Stimulated activated CD4-positive, alpha-beta T cell treated with anti-CD3 and anti-CD28 coated beads, Interleukin-1b, Interleukin-23, amount 100 ng/mL, for 24 hours (primary cell): ENCODE data around the gene HACD4.
"Not testable (repeated sequence)": the region's sequence is repeated elsewhere in the genome, so short reads cannot be mapped to it uniquely, and the experiment has no call there.

Experiments
- DNase-seq, 4 experiments: peaks; one replicate each; pipeline ENCODE4 v3.0.0-alpha.2; 2020; ENCODE audit warnings: low read depth in 4 of 4, low spot score in 1 of 4

HACD4 gene

DNA sequence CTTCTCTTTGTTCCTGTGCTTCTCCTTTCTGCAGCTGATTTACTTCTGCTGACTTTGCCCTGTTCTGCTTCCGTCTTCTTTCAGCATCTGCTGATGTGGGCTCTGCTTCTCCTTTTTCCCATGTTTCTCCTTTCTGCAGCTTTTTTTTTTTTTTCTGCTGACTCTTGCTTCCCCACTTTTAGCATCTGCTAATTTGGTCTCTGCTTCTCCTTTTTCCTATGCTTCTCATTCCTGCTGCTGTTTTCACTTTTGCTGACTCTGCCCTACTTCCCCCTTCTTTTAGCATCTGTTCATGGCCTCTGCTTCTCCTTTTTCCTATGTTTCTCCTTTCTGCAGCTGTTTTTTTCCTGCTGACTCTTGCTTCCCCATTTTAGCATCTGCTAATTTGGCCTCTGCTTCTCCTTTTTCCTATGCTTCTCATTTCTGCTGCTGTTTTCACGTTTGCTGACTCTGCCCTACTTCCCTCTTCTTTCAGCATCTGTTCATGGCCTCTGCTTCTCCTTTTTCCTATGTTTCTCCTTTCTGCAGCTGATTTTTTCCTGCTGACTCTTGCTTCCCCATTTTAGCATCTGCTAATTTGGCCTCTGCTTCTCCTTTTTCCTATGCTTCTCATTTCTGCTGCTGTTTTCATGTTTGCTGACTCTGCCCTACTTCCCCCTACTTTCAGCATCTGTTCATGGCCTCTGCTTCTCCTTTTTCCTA lies 58.0 kb downstream of the HACD4 start:
- DNase-seq: not testable (repeated sequence)

GRCh38 chr9:20972684-20973083 lies 58.8 kb downstream of the HACD4 start:
- no peak for DNase-seq

DNA sequence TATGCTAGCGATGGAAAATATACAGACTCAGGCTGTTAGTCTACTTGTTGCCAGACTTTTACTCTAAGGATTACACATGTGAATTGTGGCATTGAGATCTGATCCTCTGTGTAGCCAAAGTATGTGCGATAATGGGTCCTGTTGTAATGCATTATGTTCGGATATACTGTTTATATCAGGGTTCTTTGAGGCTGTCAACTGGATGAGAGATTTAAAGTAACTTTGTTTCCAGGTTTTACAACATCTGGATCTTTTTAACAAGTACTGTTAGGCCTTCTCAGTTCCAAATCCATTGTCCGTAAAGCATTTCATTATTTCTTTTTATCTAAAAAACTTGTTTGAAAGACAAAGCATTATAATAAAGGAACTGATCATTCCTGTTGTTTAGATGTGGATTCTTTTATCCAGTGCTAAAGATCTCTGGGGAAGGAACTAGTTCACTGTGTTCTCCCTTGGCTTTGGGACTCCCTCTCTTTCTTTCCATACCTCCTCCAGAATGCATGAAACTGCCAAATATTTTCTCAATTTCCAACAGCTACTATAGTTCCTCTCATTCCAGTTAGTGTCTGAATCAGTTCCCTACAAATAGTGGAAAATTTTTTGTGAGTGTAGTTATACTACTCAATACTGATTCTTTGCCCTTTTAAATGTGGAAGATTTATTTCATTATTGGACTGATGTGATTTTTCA lies 68.8 kb downstream of the HACD4 start:
- no peak for DNase-seq

DNA sequence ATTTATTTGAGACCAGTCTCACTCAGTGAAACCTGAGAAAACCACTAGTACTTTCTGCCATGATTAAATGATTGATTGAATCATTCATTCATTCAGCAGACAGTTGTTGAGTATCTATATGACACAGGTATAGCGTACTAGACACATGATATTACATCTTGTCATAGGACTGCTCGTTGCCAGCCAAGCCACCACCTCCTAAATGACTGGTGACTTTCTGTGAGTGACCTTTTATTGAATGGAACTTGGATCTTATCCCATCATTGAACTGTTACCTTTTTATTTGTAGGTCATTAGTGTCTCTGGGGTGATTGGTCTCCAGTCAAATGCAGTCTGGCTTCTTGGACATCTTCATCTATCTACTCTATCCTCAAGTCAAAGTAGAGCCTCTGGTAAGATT lies 80.7 kb downstream of the HACD4 start:
- no peak for DNase-seq
